Epithelial cell of proximal tubule (primary cell): ENCODE results near the gene C12orf57. TPM values are rescaled to one million over a fixed set of nuclear protein-coding genes. Genes with fewer than 3 reads are reported as not detected.

ENCODE experiments used
- DNase-seq: peaks from one replicate; pipeline ENCODE4 v3.0.0-alpha.2; 2011; ENCODE audit warnings: low read depth
- H3K4me3 ChIP-seq: 2 replicates; pipeline ENCODE4 v1.5.1; 2011; ENCODE audit warnings: low read depth, mild to moderate bottlenecking, low read length
- CTCF ChIP-seq: conservative IDR thresholded peaks from 2 replicates; pipeline ENCODE4 v1.5.1; 2012; ENCODE audit warnings: low read depth, mild to moderate bottlenecking, low read length
- total RNA-seq: library from RNA; depleted of rRNA; stranded (reverse); fragments of >200 nt; gene quantifications from 2 replicates; pipeline ENCODE4 v1.2.3, GENCODE V29; 2015

The C12orf57 gene
- total RNA-seq, 1 donor from 2014 or later: 174 TPM

GRCh38 chr12:6941267-6941666 lies 2.6 kb upstream of the C12orf57 start:
- H3K4me3 ChIP-seq: no peak overlapping the region
- DNase-seq: no peak
- TF ChIP-seq CTCF: no peak

DNA sequence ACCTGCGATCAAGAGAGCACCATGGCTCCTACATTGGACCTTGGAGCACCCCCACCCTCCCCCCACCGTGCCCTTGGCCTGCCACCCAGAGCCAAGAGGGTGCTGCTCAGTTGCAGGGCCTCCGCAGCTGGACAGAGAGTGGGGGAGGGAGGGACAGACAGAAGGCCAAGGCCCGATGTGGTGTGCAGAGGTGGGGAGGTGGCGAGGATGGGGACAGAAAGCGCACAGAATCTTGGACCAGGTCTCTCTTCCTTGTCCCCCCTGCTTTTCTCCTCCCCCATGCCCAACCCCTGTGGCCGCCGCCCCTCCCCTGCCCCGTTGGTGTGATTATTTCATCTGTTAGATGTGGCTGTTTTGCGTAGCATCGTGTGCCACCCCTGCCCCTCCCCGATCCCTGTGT lies 2.0 kb upstream of the C12orf57 start:
- H3K4me3 ChIP-seq: no peak overlapping the region
- no peak for TF ChIP-seq CTCF
- DNase-seq: no peak

DNA sequence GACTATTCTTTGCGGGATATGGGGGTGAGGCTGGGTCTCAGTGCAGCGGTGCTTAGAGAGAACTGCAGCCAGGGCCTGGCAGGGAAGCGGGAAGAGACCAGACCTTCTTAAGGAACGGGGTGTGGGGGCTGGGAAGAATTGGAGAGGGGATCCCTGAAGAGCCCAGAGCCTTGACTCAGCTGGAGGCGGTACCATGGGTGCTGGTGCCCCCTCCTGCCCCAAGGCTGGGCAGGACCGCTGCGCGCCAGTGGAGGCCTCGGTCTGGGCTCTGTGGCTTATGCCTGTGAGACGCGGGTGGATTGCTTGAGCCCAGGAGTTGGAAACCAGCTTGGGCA lies 1.5 kb upstream of the C12orf57 start:
- H3K4me3 ChIP-seq: no peak overlapping the region
- TF ChIP-seq CTCF: no peak
- no peak for DNase-seq

GRCh38 chr12:6943389-6943721 lies 467 bp upstream of the C12orf57 start:
- no peak for DNase-seq

DNA sequence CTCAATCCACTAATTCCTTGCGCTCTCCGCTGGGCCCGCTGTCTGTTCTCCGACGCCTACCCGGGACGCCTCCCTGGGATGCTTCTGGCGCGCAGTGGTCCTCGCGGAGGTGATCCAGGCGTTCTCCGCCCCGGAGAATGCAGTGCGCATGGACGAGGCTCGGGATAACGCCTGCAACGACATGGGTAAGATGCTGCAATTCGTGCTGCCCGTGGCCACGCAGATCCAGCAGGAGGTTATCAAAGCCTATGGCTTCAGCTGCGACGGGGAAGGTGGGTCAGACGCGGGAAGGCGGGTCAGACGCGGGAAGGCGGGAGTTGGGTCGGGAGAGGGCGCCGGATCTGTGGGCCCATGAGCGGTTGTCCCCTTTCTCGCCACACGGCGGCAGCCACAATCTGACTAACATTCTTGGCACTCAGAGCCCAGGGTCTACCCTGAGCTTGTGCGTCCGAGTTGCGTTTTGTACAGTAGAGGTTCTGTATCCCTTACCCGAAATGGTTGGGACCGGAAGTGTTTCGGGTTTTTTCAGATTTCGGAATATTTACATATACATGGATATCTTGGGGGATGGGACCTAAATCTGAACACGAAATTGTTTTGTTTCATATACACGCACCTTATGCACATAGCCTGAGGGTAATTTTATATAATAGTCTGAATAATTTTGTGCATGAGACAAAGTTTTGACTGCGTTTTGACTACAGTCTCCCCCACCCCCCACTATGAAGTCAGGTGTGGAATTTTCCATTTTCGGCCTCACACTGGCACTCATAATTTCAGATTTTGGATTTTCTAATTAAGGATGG lies 762 bp downstream of the C12orf57 start:
- H3K4me3 ChIP-seq: peak overlapping the region; percentile 75
- TF ChIP-seq CTCF: peak; percentile 83
- no peak for DNase-seq

More at GRCh38 chr12:6943389-6943721, 467 bp upstream of the C12orf57 start:
- no peak for TF ChIP-seq CTCF
- H3K4me3 ChIP-seq: peak overlapping the region; percentile 75

DNA sequence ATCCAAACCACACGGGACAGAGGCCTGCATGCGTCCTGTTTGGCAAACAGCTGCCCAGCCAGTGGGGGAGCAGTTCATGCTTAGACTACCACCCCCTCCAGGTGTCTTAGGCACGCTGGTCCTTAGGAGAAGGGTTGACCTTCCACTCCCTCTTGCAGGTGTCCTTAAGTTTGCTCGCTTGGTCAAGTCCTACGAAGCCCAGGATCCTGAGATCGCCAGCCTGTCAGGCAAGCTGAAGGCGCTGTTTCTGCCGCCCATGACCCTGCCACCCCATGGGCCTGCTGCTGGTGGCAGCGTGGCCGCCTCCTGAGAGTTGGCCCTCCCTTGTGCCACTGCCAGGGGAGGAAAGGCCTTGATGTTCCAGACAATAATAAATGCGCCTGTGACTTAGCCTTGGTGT lies 1.8 kb downstream of the C12orf57 start:
- no peak for TF ChIP-seq CTCF
- DNase-seq: no peak
- peak overlapping the region; percentile 64 for H3K4me3 ChIP-seq
